Vein endothelial cell (primary cell): ENCODE results near the gene REPIN1. TPM values are rescaled to one million over a fixed set of nuclear protein-coding genes. Genes with fewer than 3 reads are reported as not detected.

Experiments
- total RNA-seq: library from RNA; depleted of rRNA; stranded (reverse); fragments of >200 nt; gene quantifications from 2 replicates; pipeline ENCODE4 v1.2.3, GENCODE V29; 2012

Gene REPIN1
- total RNA-seq = 125 and 130 TPM in 2 replicates

GRCh38 chr7:150368096-150368883 lies at the start of gene REPIN1:
TSS of gene REPIN1 (plus strand) at chr7:150368822. CDS start at chr7:150369712, 890 bp downstream.

GRCh38 chr7:150322833-150323681 lies 45.6 kb upstream of the REPIN1 start, which contains the start of the genes ACTR3C and LRRC61:
TSS of gene ACTR3C (minus strand) at chr7:150323545. CDS start at chr7:150295296, 28,249 bp downstream.
TSS of gene LRRC61 (plus strand) at chr7:150323355. CDS start at chr7:150336862, 13,507 bp downstream.

GRCh38 chr7:150341263-150342120 lies 27.1 kb upstream of the REPIN1 start, which contains the start of gene RARRES2:
TSS of gene RARRES2 (minus strand) at chr7:150341629. CDS start at chr7:150340609, 1,020 bp downstream.

GRCh38 chr7:150378853-150379440 lies 10.3 kb downstream of the REPIN1 start, which contains the start of gene ZNF775:
TSS of gene ZNF775 (plus strand) at chr7:150379330. CDS start at chr7:150388471, 9,141 bp downstream.

Other genes starting within 250 kb of the REPIN1 start
- 0.29 and 2.0 TPM in 2 replicates for gene LRRC61, start 45.5 kb upstream of the REPIN1 start, total RNA-seq
- 0.67 and 2.0 TPM in 2 replicates for gene ACTR3C, start 45.3 kb upstream of the REPIN1 start, total RNA-seq
- not detected in 2 replicates for gene RARRES2, start 27.2 kb upstream of the REPIN1 start, total RNA-seq
- gene ZNF775, start 10.5 kb downstream of the REPIN1 start, total RNA-seq = 4.8 and 6.9 TPM in 2 replicates
- gene GIMAP8, start 81.8 kb downstream of the REPIN1 start, total RNA-seq = 49.6 and 68.7 TPM in 2 replicates
- 25.2 and 31.6 TPM in 2 replicates for gene GIMAP7, start 146.1 kb downstream of the REPIN1 start, total RNA-seq
- 134 and 166 TPM in 2 replicates for gene GIMAP4, start 198.6 kb downstream of the REPIN1 start, total RNA-seq